Activated CD8-positive, alpha-beta memory T cell treated with anti-CD3 and anti-CD28 coated beads, Interleukin-2, amount 10 ng/mL, durations not matched to agents 7 days and 5 days (primary cell): ENCODE results near the gene ATP6AP1. TPM values are rescaled to one million over a fixed set of nuclear protein-coding genes. Genes with fewer than 3 reads are reported as not detected.
A peak's percentile ranks its signal among the peaks of the same experiment; 100 is the strongest.

ENCODE experiments used
- ATAC-seq: fragments of 150-1000 bp; cut with Tn5 transposase; one replicate; pipeline ENCODE4 v1.10.0; 2021; ENCODE audit warnings: moderate library complexity
- CTCF ChIA-PET: fragments of 350-600 bp; sonication (Branson Sonifier 250); formaldehyde crosslinking; loops from one replicate; lab custom pipeline; 2021; ENCODE audit warnings: antibody characterized with exemption; lab: Charles Lee
- DNase-seq: peaks from one replicate; pipeline ENCODE4 v3.0.0-alpha.2; 2020
- H3K27ac Mint-ChIP-seq: one replicate; pipeline ENCODE4 v1.8.0; 2021; ENCODE audit warnings: mild to moderate bottlenecking, mixed read lengths
- H3K27me3 Mint-ChIP-seq: one replicate; pipeline ENCODE4 v1.8.0; 2021; ENCODE audit warnings: mixed read lengths
- H3K36me3 Mint-ChIP-seq: one replicate; pipeline ENCODE4 v1.8.0; 2021; ENCODE audit warnings: mild to moderate bottlenecking, mixed read lengths
- H3K4me1 Mint-ChIP-seq: one replicate; pipeline ENCODE4 v1.8.0; 2021; ENCODE audit warnings: mixed read lengths
- H3K4me3 Mint-ChIP-seq: one replicate; pipeline ENCODE4 v1.8.0; 2021; ENCODE audit warnings: mild to moderate bottlenecking, moderate library complexity, mixed read lengths
- H3K9me3 Mint-ChIP-seq: one replicate; pipeline ENCODE4 v1.8.0; 2022; ENCODE audit warnings: low read depth, mixed read lengths
- total RNA-seq, 2 experiments: library from RNA; stranded (reverse); gene quantifications; one replicate each; pipeline ENCODE4 v1.2.3, GENCODE V29; 2021

ATP6AP1 gene
- total RNA-seq, 2 experiments from 2014 or later: 42.0 to 48.4 TPM

DNA sequence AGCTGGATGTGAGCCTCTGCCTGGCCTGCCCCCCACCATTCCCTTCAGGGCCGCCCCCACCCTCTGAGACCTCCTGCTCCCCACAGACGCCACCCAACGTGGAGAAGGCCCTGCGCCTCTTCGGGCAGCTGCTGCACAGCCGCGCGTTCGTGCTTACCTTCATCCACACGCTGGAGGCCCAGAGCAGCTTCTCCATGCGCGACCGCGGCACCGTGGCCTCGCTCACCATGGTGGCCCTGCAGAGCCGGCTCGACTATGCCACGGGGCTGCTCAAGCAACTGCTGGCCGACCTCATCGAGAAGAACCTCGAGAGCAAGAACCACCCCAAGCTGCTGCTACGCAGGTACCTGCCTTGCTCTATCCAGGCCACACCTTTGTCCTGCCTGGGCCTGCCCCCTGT, 39.7 kb downstream of the ATP6AP1 start:
- Mint-ChIP-seq H3K9me3 (no peaks in the 10 kb centered on the region), H3K27ac (no peak overlapping the region), H3K36me3 (peaks cover 3% of the 10 kb centered on the region), H3K4me3 (no peak overlapping the region), H3K27me3 (no peaks in the 10 kb centered on the region), H3K4me1 (no peaks in the 10 kb centered on the region)
- no peak for ATAC-seq
- no peak for DNase-seq
- CTCF ChIA-PET: no interaction called here

DNA sequence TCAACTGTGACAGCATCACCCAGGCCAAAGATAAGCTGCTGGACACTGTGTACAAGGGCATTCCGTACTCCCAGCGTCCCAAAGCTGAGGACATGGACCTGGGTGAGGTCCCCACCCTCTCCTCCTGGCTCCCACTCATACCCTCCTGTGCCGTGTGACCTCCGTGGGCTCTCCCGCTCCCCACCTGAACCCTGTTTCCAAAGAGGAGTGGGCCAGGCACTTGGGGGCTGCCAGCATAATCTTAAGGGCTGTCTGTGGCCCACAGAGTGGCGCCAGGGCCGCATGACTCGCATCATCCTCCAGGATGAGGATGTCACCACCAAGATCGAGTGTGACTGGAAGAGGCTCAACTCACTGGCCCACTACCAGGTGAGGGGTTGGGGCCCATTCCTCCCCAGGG, 40.6 kb downstream of the ATP6AP1 start:
- Mint-ChIP-seq H3K4me1 (no peaks in the 10 kb centered on the region), H3K4me3 (no peak overlapping the region), H3K9me3 (no peaks in the 10 kb centered on the region), H3K36me3 (peaks cover 3% of the 10 kb centered on the region), H3K27ac (no peak overlapping the region), H3K27me3 (no peaks in the 10 kb centered on the region)
- DNase-seq (no peak), ATAC-seq (no peak)
- CTCF ChIA-PET: no interaction called here

DNA sequence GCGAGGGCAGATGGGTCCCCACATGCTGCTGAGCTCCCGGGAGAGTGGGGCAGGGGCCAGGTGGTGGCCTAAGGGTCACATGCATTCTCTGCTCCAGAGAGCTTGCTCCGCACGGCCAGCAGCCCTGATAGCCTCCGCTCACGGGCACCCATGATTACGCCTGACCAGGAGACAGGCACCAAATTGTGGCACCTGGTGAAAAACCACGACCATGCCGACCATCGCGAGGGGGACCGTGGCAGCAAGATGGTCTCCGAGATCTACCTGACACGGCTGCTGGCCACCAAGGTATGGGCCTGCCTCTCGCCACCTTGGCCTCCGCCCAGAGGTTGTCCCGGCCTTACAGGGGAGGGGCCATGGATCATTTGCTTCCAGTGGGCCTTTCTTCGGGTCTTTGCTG, 41.4 kb downstream of the ATP6AP1 start:
- CTCF ChIA-PET: no interaction called here
- Mint-ChIP-seq H3K27ac (no peak overlapping the region), H3K27me3 (no peaks in the 10 kb centered on the region), H3K36me3 (peaks cover 3% of the 10 kb centered on the region), H3K9me3 (no peaks in the 10 kb centered on the region), H3K4me1 (no peaks in the 10 kb centered on the region), H3K4me3 (no peak overlapping the region)
- ATAC-seq (no peak), DNase-seq (no peak)

DNA sequence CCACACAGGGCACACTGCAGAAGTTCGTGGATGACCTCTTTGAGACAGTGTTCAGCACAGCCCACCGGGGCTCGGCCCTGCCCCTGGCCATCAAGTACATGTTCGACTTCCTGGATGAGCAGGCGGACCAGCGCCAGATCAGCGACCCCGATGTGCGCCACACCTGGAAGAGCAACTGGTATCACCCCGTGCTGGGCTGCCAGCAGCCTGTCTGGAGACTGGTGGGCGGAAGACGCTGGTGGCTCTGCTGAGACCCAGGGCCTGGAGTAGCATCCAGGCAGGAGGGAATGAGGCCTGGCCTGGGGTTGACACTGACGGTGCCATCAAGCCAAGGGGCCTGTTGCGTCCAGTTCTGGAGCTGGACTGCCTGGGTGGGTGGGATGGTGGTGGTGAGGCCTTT, 42.0 kb downstream of the ATP6AP1 start:
- no peak overlapping the region for H3K4me3 Mint-ChIP-seq
- DNase-seq: no peak
- CTCF ChIA-PET: no interaction called here
- no peak for ATAC-seq
- no peaks in the 10 kb centered on the region for H3K9me3 Mint-ChIP-seq
- no peak overlapping the region for H3K27ac Mint-ChIP-seq
- no peaks in the 10 kb centered on the region for H3K27me3 Mint-ChIP-seq
- H3K36me3 Mint-ChIP-seq: peaks cover 3% of the 10 kb centered on the region
- peaks cover 2% of the 10 kb centered on the region for H3K4me1 Mint-ChIP-seq

DNA sequence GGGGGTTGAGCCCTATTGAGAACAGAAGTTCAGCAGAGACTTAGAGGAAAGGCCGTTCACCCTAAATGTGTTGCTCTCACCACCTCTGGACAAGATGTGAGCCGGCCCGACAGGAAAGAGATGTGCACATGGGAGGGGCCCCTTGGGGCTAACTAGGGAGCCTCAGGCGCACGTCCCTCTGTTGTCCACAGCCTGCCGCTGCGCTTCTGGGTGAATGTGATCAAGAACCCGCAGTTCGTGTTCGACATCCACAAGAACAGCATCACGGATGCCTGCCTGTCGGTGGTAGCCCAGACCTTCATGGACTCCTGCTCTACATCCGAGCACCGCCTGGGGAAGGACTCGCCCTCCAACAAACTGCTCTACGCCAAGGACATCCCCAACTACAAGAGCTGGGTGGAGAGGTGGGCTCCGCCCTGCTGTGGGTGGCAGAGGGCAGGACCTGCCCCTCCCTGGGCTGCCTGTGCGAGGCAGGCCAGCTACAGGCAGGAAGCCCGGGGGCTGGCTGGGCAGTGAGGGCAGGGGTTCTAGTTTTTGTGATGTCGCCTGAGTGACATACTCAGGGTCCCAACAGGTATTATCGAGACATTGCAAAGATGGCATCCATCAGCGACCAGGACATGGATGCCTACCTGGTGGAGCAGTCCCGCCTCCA, 42.6 kb downstream of the ATP6AP1 start:
- Mint-ChIP-seq H3K27me3 (no peaks in the 10 kb centered on the region), H3K36me3 (peaks cover 5% of the 10 kb centered on the region), H3K27ac (no peak overlapping the region), H3K4me3 (no peak overlapping the region), H3K9me3 (no peaks in the 10 kb centered on the region), H3K4me1 (peaks cover 4% of the 10 kb centered on the region)
- no peak for DNase-seq
- CTCF ChIA-PET: no interaction called here
- ATAC-seq: no peak

DNA sequence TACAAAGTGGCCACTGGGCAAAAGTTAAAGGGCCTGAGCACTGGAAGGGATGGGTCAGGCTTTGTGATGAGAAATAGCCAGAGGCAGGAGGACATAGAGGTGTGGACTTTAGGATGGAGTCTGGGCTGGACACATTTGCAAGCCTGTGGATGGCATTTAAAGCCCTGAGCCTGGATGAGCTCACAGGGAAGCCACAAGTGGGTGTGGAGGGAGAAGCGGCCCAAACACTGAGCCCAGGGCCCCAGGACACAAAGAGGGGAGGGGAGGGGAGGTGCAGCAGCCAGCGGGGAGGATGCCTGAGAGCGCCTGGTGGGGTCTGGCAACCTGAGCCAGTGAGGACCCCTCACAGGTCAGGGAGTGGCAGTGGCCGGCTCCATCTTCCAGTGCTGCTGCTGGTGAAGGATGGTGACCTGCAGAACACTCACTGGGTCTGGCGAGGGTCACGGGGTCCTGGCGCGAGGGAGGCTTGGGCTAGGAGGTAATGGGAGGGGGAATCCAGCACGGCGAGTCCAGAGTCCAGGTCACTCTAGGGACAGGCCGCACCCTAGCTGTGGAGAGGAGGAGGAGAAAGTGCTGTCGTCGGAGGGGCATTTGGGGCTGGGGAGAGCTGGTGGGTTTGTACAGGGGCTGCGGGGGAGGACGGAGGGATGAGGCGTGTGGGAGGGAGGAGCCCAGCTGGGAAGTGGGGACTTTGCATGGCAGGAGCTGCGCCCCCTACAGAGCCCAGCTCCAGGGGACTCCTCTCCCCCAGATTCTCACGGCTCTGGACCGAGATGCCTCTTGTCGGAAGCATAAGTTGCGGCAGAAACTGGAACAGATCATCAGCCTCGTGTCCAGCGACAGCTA, 43.6 kb downstream of the ATP6AP1 start:
- Mint-ChIP-seq H3K36me3 (peaks cover 5% of the 10 kb centered on the region), H3K4me1 (peaks cover 10% of the 10 kb centered on the region), H3K27me3 (no peaks in the 10 kb centered on the region), H3K27ac (no peak overlapping the region), H3K9me3 (no peaks in the 10 kb centered on the region), H3K4me3 (no peak overlapping the region)
- ATAC-seq (no peak), DNase-seq (no peak)
- CTCF ChIA-PET: no interaction called here

DNA sequence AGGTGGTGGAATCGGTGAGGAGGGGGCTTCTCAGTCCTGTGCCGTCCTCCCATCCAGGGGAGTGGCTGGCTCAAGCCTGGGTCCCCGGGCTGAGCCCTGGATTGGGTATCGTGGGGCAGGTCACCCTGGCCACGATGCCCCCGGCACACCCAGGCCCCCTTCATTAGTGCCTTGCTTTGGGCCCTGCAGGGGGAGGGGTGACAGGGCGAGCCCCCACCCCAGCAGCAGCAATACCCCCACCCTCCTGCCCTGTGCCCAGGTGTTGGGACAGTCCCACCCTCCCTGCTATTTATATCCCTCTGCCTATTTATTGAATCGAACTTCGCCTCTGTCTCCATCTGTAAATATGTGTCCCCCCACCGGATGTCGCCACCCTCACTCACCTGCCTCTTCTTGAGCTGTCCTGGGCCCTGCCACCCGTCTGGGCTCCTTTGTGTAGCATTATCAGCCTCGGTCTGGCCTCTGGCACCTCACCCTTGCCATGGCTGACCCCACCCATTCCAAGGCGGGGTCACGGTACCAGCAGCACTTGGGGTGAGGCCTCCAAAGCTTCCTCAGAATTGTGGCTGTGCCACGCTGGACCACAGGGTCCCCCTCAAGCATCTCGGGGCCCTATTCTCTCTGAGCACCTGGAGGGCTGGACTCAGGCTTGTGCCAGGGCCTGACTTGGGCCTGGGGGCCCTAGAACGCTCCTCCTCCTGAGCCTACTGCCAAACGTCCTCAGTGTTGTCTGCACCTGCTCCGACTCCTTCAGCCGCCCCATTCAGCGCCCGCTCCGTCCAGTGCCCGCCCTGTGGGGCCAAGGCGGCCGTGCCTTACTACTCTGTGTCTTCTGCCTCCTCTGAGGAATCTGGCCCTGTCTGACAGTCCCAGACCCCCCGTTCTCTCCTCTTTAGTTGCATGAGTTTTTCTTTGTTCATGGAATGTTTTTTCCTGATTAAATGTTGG, 44.5 kb downstream of the ATP6AP1 start:
- DNase-seq (no peak), ATAC-seq (no peak)
- peaks cover 5% of the 10 kb centered on the region for H3K36me3 Mint-ChIP-seq
- peak overlapping the region; percentile 38 for H3K27ac Mint-ChIP-seq
- CTCF ChIA-PET: no interaction called here
- H3K9me3 Mint-ChIP-seq: no peaks in the 10 kb centered on the region
- no peak overlapping the region for H3K4me3 Mint-ChIP-seq
- no peaks in the 10 kb centered on the region for H3K27me3 Mint-ChIP-seq
- peaks cover 18% of the 10 kb centered on the region for H3K4me1 Mint-ChIP-seq

DNA sequence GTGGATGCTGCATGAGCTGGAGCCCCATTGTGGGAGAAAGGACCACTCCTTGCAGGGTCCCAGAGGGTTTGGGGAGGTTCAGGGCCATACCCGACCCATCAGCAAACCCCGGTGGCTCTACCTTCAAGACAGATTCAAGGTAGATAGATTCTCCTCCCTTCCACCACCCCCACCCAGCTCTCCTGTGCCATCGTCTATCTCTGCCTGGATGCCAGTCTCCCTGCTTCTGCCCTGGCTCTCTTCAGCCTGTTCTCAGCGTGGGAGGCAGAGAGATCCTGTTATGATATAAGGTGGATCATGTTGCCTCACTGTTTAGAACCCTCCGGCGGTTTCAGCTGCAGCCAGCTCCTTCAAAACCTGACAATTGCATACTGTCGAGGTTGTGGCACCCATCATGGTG, 45.2 kb downstream of the ATP6AP1 start:
- Mint-ChIP-seq H3K4me3 (no peak overlapping the region), H3K27me3 (no peaks in the 10 kb centered on the region), H3K4me1 (peaks cover 23% of the 10 kb centered on the region), H3K36me3 (peaks cover 5% of the 10 kb centered on the region), H3K27ac (peak overlapping the region; percentile 38), H3K9me3 (no peaks in the 10 kb centered on the region)
- CTCF ChIA-PET: no interaction called here
- ATAC-seq (no peak), DNase-seq (no peak)

DNA sequence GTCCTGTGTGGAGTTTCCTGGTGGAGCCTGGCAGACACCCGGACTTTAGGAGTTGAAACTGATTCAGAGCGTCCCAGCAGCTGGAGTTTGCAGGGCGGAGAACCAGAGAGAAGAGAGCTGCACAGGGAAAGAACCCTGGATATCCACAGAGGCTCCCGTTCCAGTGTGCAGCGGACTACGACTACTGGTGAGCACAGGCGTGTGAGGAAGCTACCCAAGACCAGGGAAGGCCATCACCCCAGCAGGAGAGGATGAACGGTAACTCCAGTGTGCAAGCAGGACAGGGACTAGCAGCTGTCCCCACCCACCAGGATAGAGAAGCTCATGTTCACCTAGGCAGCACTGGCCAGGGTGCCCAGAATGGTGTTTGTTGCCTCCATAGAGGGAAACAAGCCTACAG, 48.3 kb downstream of the ATP6AP1 start:
- no peak overlapping the region for H3K4me3 Mint-ChIP-seq

DNA sequence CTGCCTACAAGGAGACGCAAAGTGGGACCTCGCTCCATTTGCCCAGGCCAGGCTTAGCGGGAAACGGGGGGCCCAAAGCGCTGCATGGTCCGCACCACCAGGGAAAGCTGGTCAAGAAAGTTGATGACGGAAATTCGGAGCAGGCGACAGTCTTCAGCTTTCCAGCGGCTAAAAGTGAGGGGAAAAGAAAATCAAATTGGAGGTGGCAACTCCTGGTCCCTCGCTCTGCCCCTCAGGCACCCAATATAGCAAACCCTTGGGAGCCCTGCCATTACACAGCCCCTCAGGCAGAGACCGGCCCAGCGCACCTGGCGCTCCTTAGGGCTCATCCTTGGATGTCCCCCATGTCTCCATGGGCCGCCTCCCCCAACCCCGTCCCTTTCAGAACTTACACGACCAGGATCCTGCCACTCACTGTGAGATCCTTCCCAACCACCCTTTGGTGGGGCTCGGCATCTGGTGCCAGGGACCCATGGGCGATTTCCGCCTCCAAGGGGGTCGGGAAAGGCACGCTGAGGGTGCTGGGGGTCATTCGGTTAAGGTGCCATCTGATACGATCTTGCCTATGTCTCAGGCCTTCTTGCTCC, 49.5 kb downstream of the ATP6AP1 start:
- ATAC-seq (no peak), DNase-seq (no peak)
- H3K4me1 Mint-ChIP-seq: peaks cover 29% of the 10 kb centered on the region
- peak overlapping the region; percentile 76 for H3K27ac Mint-ChIP-seq
- peaks cover 2% of the 10 kb centered on the region for H3K36me3 Mint-ChIP-seq
- H3K4me3 Mint-ChIP-seq: peak overlapping the region; percentile 77
- H3K27me3 Mint-ChIP-seq: no peaks in the 10 kb centered on the region
- no peaks in the 10 kb centered on the region for H3K9me3 Mint-ChIP-seq
- CTCF ChIA-PET: interaction anchor here (1.0 to 1.6 kb wide), 2 partner anchors 19 to 49 kb away, joined by 4 read pairs; partner anchors contain the start of gene PLXNA3

More for the DNA sequence above, 48.3 kb downstream of the ATP6AP1 start:
- Mint-ChIP-seq H3K9me3 (no peaks in the 10 kb centered on the region), H3K27me3 (no peaks in the 10 kb centered on the region), H3K27ac (no peak overlapping the region), H3K36me3 (peaks cover 2% of the 10 kb centered on the region), H3K4me1 (peaks cover 26% of the 10 kb centered on the region)
- ATAC-seq (no peak), DNase-seq (no peak)
- CTCF ChIA-PET: interaction anchor here (1.4 to 1.6 kb wide), 2 partner anchors 15 to 18 kb away, joined by 4 to 5 read pairs; partner anchors contain the start of gene PLXNA3

DNA sequence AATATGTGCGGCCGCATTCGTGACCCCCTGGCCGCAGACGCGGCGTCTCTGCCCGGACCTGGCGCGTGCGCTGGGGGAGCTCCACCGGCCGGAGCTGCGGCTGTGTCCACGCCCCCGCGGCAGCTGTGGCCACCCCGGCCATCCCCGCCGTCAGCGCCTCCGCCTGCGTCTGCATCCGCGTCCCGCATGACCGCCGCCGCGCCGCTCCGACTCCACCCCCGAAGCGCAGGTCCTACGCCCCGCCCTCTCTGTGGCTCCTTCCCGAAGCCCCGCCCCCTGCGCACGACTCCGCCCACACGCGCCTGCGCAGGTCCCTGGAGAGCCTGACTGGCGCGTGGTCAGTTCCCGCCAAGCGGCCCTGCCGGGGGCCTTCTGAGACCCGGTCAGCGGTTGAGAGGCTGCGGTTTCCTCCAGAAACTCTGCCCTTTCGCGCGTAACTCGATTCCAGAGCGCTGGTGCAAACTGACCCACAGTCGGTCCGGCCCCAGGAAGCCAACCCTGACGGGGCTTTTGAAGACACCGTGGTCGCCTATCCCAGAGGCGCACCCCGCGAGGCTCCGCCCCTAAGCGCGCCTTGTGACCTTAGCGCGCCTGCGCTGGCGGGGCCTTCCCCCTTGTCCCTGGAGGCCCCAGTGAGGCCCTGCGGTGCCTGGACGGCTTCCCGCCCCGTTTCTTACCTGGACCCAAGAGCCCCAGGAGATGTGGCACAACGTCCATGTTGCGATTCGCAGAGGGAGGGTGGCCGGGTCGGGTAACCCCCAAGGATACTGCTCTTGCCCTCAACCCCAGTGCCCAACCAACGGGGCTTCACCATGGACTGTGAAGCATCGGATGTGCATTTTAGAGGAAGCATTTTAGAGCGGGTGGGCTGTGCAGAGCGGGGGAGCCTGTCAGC, 50.5 kb downstream of the ATP6AP1 start, which contains the start of gene LAGE3:
Gene LAGE3 (minus strand): TSS at position 554 of the 895 bp plus-strand sequence. CDS start 366 bp downstream, at position 188.
- CTCF ChIA-PET: interaction anchor here (1.0 kb wide), 1 partner anchor 48 kb away, joined by 4 read pairs; no protein-coding TSS in a partner anchor
- ATAC-seq: peak; percentile 96
- no peaks in the 10 kb centered on the region for H3K27me3 Mint-ChIP-seq

DNA sequence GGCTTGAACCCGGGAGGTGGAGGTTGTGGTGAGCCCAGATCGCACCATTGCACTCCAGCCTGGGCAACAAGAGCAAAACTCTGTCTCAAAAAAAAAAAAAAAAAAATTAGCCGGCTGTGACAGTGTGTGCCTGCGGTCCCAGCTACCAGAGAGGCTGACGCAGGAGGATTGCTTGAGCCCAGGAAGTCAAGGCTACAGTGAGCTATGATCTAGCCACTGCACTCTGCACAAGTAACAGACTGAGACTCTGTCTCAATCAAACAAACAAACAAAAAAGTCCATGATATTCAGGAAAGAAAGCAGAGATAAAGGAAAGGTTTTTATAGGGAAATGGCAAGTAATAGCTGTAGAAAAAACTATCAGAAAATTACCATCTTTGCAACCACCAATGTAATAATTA, 52.7 kb downstream of the ATP6AP1 start:
- peaks cover 2% of the 10 kb centered on the region for H3K36me3 Mint-ChIP-seq
- no peak for DNase-seq
- no peak overlapping the region for H3K4me3 Mint-ChIP-seq
- H3K27me3 Mint-ChIP-seq: no peaks in the 10 kb centered on the region
- CTCF ChIA-PET: interaction anchor here (1.2 kb wide), 1 partner anchor 108 kb away, joined by 3 read pairs; no protein-coding TSS in a partner anchor
- H3K27ac Mint-ChIP-seq: no peak overlapping the region
- ATAC-seq: no peak
- H3K9me3 Mint-ChIP-seq: no peaks in the 10 kb centered on the region
- peaks cover 35% of the 10 kb centered on the region for H3K4me1 Mint-ChIP-seq

More for the DNA sequence above, 50.5 kb downstream of the ATP6AP1 start, which contains the start of gene LAGE3:
- peak; percentile 95 for DNase-seq
- H3K27ac Mint-ChIP-seq: peak within 1 kb of the TSS; percentile 85
- H3K4me1 Mint-ChIP-seq: peaks cover 30% of the 10 kb centered on the region
- H3K4me3 Mint-ChIP-seq: peak within 1 kb of the TSS; percentile 77
- H3K36me3 Mint-ChIP-seq: peaks cover 4% of the 10 kb centered on the region
- no peaks in the 10 kb centered on the region for H3K9me3 Mint-ChIP-seq
